NCI-H146 (cell line): Measurements from ENCODE around the gene MCRIP1.

Experiments
- DNase-seq: peaks from one replicate; lab custom pipeline; 2025; lab: John Stamatoyannopoulos, UW

The MCRIP1 gene

DNA sequence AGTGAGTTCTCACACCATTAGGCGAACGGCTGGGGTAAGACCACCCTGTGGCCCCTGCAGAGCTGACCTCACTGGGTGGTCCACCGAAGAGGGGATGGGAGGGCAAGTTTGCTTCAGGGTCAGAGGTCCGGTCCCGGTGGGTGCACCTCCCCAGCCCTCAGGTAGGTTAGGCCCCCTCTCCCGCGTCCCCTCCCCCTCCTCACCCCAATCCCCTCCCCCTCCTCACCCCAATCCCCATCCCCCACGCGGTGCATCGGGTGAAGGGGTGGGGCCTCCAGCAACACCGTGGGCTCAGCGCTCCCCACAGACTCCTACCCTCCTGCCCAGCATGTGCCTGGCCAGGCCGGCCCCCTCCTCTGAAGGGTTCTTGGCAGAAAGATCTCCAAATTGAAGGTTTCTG, 13.4 kb downstream of the MCRIP1 start:
- DNase-seq: no peak

DNA sequence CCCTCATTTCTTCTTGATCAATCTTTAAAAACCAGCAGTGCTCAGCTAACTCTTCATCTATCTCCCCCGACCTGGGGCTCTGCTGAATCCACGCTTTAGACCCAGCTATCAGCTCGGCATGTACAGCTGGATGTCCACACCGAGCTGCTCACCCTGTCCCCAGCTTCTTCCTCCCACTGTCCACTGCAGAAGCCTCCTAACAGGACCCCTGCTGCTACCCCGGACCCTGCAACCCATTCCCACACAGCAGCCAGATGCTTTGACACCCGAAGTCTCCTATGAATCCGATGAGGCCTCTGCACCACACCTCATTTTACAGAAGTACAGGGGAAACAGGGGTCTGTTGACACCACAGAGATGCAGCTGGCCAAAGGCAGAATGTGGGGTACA, 15.3 kb downstream of the MCRIP1 start:
- no peak for DNase-seq

DNA sequence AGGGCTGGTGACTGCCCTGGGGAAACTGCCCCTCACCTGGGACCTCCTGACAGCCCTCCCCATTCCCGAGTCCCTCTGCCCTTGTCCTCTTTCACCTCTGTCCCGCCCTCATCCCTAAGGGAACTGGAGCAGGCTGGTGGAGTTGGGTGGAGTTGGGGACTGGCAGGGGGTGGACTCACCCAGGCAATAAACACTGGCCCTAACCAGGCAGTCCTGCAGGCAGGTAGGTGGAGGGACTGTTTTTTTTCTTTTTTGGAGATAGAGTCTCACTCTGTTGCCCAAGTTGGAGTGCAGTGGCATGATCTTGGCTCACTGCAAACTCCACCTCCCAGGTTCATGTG, 17.5 kb downstream of the MCRIP1 start:
- DNase-seq: no peak

DNA sequence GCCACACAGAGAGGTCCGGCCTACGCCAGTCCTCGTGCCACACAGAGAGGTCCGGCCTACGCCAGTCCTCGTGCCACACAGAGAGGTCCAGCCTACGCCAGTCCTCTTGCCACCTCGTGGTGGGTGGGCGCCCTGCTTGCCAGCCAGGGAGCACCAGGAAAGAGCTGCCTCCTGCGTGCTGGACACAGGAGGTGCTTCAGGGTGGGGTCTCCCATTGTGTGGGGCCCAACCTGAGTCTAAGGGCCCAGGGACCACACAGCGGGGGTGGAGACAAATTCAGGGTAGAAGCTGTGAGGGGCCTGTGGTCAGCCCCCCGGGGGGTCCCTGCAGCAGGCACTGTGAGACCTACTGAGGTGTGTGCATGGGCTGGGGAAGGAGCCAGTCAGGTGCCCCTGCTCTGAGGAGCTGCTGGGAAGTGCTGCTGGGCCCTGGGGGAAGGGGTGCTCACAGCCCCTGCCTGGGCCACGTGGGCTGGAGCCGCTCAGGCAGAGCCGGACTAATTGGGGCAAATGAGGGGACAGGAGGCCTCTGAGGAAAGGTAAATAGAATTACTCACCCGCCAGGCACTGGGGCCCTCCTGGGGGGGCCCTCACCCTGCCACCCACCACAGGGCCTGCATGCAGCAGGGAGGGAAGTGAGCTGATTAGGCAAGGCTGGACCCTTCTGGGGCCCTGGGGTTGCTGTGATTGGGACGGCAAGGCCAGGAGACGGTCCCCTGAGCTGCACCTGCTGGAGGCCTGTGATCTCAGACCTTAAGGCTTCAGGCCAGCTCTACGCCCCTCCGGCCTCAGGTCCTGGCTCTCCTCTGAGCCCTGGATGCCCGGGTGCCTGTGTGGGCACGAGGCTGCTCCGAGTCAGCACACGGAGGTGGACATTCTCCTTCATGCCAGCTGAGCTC, 18.1 kb downstream of the MCRIP1 start:
- peak; percentile 87 for DNase-seq

DNA sequence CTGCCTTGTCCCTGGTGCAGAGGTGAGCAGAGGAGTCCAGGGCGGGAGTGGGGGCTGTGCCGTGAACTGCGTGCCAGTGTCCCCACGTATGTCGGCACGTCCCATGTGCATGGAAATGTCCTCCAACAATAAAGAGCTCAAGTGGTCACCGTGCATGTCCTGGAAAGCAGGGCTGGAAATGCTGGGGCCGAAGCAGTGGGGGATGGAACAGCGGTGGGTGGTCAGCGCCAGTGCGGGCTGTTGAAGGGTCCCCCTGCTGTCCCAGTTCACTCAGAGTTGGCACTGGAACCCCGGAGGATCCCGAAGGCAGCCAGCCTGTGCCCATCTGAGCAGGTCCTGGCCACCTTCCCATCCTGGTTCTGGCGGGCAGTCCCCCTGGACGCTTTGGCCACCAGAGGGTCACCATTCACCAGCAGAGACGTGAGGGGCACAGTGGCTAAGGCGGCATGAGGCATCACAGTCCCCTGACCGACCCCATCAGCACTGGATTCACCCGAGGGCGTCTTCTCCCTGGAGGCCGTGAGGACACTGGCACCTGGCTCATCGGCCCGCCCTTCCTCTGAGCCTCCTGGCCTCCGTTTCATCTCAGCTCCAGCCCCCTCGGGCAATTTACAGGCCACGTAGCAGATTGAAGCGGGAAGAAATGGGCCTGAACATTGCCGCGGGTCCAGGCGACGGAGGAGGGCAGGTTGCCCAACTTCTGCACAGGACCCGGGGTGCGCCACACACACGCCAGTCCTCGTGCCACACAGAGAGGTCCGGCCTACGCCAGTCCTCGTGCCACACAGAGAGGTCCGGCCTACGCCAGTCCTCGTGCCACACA, 19.0 kb downstream of the MCRIP1 start:
- no peak for DNase-seq

DNA sequence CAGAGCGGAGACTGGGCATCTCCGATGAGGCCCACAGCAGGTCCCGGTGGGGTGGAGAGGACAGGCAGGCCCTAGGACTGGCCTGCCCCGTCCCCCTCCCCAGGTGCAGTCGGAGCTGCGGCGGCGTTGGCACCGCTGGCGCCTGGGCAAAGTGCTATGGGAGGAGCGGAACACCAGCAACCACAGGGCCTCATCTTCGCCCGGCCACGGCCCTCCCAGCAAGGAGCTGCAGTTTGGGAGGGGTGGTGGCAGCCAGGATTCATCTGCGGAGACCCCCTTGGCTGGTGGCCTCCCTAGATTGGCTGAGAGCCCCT, 19.8 kb downstream of the MCRIP1 start:
- no peak for DNase-seq

DNA sequence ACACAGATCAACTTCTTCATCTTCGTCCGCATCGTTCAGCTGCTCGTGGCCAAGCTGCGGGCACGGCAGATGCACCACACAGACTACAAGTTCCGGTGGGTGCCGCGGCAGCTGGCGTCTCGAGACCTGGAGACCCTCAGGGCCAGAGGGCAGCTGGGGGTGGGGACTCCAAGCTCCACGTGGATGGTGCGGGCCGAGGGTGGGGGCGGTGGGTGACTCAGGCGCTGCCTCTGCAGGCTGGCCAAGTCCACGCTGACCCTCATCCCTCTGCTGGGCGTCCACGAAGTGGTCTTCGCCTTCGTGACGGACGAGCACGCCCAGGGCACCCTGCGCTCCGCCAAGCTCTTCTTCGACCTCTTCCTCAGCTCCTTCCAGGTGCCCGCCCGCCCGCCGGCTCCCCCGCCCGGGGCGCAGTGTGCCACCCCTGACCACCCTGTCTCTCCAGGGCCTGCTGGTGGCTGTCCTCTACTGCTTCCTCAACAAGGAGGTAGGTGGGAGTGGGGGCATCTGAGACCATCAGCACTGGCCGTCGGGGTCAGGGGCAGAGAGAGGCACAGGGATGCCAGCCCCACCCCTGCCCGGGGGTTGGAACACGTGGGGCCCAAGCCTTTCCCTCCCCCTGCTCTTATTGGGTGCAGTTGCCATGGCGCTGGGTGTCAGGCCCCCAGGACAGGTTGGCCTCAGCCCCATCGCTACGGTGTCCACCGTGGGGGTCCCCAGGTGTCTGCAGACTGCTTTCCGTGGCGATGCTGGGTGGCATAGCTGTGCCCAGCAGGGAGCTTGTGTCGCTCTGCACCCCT, 20.3 kb downstream of the MCRIP1 start:
- DNase-seq: no peak

DNA sequence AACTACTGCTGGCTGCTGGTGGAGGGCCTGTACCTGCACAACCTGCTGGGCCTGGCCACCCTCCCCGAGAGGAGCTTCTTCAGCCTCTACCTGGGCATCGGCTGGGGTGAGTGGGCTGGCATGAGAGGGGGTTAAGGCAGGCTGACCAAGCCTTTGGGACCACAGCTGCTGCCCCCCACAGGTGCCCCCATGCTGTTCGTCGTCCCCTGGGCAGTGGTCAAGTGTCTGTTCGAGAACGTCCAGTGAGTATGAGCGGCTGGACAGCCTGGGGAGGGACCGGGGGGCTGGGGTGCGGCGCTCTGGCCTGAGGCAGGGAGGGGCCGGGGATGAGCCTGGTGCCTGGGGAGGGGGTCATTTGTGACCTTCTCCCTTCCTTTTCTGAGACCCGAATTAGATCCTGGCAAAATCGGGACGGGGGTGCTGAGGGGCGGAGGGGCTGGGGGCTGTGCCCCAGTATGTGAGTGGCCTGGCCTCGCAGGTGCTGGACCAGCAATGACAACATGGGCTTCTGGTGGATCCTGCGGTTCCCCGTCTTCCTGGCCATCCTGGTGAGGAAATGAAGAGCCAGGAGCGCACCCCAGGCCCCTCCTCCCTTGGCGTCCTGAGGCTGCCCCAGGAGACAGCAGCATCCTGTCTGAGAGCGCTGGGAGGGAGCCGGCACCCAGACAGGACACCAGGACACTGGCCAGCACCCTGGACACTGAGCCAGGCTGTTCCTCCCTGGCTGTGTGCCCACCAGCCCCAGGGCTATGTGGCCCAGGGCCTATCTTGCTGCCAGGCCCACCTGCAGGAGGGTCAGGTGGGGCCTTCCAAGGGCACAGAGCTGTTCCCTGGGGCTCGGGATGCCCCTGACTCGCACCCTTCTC, 21.2 kb downstream of the MCRIP1 start:
- DNase-seq: no peak

DNA sequence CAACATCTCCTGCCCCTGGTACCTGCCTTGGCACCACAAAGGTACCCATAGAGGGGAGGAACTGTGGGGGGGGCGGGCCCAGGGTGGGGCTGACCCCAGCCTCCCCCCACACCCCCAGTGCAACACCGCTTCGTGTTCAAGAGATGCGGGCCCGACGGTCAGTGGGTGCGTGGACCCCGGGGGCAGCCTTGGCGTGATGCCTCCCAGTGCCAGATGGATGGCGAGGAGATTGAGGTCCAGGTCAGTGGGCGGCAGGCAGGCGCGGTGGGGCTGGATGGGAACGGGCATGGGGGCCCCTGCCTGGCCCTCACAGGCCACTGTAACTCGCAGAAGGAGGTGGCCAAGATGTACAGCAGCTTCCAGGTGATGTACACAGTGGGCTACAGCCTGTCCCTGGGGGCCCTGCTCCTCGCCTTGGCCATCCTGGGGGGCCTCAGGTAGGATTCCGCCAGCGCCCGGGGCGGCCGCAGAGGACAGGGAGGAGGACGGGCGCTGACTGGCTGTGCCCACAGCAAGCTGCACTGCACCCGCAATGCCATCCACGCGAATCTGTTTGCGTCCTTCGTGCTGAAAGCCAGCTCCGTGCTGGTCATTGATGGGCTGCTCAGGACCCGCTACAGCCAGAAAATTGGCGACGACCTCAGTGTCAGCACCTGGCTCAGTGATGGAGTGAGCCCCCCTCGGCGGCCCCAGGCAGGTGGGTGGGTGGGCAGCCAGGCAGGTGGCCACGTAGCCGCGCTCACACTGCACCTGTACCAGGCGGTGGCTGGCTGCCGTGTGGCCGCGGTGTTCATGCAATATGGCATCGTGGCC, 22.0 kb downstream of the MCRIP1 start:
- peak; percentile 25 for DNase-seq

DNA sequence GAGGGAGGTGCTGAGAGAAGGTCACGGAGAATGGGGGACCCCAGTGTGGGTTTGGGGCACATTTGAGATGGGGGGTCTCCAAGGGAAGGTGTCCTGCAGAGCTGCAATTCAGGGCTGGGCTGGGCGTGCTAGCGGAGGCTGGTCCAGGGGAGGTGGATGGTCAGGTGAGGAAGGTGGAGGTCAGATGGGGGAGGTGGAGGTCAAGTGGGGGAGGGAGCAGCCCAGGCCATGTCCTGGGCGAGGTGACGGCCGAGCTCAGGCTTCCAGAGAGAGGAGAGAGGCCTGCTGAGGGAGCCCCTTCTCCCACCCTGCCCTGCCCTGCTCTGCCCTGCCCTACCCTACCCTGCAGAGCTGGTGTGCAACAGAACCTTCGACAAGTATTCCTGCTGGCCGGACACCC, 22.6 kb downstream of the MCRIP1 start:
- DNase-seq: no peak

DNA sequence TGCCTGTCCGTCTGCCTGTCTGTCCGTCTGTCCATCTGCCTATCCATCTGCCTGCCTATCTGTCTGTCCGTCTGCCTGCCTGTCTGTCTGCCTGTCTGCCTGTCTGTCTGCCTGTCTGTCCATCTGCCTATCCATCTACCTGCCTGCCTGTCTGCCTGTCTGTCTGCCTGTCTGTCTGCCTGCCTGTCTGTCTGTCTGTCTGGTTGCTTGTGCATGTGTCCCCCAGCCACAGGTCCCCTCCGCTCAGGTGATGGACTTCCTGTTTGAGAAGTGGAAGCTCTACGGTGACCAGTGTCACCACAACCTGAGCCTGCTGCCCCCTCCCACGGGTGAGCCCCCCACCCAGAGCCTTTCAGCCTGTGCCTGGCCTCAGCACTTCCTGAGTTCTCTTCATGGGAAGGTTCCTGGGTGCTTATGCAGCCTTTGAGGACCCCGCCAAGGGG, 23.5 kb downstream of the MCRIP1 start:
- no peak for DNase-seq

DNA sequence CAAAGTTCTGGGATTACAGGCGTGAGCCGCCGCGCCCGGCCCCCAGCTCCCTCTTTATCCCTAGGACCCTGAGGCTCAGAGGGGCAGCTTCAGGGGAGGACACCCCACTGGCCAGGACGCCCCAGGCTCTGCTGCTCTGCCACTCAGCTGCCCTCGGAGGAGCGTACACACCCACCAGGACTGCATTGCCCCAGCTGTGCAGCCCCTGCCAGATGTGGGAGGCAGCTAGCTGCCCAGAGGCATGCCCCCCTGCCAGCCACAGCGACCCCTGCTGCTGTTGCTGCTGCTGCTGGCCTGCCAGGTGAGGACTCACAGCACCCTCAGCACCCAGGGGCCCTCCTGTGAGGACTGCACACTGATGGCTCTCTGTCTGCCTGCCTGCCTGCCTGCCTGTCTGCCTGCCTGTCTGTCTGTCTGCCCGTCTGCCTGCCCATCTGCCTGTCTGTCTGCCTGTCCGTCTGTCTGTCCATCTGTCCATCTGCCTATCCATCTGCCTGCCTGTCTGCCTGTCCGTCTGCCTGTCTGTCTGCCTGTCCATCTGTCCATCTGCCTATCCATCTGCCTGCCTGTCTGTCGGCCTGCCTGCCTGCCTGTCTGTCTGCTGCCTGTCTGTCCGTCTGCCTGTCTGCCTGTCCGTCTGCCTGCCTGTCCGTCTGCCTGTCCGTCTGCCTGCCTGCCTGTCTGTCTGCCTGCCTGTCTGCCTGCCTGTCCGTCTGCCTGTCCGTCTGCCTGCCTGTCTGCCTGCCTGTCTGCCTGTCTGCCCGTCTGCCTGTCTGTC, 24.1 kb downstream of the MCRIP1 start:
- DNase-seq: peak; percentile 30

DNA sequence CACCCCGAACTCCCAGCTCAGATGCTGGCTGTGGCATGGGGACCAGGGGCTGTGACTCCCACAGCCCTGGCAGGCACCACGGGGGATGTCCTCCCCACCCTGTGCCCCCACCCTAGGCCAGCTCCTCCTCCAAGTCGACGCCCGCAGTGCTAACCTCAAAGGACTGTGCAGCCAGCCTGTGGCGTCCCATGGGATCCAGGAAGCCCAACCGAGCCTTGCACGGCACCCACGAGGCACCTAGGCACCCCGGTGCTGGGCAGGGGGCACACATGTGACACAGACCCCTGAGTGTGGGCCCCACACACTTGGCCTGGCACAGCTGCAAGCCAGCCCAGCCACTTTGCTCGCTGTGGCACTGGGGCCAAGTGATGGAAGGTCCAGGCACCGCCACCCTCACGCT, 25.3 kb downstream of the MCRIP1 start:
- no peak for DNase-seq

DNA sequence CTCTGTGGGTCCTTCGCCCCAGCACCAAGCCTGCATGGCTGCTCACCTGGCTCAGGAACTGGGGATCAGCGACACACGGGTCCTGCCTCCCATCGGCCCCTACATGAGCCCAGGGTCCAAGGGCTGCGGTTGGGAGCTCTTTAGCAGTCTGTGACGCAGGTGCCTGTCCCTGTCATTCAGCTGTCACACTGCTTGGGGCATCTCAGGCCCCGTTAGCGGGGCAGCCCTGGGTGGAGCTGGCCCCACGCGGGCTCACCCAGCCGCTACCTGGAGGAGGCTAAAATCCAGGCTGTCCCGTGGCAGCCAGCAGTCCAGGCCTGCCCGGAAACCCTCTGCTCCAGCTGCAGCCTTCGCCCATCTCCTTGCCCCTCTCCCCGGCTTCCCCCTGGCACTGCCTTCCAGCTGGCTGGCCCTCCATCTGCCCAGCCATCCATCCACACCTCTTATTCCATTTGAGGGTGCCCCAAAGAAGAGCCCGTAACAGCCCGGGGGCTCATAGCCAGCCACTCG, 25.8 kb downstream of the MCRIP1 start:
- DNase-seq: no peak

DNA sequence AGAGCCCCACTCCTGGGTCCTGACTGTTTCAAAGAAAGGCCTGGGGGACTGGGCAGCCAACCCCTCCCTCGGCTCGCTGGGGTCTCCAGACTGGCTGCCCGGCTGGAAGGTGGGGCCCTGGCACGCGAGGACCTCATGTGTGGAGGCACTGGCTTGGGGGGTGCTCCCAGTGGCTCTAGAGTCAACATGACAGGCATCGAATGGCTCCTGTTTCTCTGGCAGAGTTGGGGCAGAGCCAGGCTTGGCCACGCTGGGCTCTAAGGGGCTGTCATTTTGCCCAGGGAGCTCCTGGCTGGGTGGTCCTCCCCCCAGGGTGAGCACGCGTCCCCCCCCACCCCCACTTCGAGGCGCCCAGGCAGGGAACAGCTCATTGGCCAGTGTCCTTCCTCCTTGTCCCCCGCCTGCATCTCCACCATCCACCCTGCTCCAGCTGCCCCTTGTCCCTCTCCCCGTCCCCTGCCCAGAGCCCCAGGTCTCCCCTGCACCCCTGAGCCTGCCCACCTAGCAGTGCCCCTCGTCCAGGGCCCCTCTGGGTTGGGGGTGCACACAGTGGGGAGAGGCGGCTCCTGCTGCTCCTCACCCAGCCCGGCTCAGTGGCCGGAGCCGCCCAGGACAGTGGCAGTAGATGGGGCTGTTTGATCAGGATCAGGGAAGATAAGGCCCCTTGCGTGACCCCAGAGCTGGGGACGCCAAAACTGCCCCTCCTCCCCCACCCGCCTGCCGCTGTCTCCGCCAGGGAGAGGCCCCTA, 26.5 kb downstream of the MCRIP1 start:
- DNase-seq: no peak

DNA sequence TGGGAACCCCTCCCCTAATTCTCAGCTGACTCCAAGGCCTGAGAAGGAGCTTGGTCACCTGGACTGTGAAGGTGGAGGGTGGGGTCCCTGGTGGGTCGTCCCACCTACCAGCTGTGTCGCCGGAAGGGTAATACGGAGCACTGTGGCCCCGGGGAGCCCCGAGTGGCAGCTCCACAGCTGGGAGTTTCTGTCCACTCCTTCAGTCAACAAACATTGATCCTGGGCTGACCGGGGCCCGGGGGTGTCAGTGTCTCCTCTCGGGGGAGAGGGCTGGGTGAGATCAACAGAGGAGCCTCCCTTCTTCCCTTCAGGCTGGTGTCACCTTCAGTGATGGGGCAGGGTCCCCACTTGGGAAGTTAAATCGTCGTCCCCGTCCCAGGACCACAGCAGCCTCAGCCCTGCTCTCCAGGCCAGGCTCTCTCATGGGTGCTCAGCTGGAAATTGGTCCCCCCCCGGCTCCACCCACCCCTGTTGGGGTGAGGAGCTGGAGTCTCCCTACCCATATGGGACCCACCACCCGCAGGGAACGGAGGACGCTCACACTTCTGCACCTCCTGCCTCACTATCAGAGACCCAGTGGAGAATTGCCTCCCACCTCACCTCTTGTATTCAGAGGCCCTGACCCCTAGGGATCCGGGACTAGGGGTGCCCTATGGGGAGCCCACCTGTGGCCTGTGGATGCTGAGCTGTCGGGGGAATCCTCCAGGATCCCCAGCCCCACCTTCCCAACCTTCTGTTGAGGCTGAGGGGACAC, 27.2 kb downstream of the MCRIP1 start:
- no peak for DNase-seq

DNA sequence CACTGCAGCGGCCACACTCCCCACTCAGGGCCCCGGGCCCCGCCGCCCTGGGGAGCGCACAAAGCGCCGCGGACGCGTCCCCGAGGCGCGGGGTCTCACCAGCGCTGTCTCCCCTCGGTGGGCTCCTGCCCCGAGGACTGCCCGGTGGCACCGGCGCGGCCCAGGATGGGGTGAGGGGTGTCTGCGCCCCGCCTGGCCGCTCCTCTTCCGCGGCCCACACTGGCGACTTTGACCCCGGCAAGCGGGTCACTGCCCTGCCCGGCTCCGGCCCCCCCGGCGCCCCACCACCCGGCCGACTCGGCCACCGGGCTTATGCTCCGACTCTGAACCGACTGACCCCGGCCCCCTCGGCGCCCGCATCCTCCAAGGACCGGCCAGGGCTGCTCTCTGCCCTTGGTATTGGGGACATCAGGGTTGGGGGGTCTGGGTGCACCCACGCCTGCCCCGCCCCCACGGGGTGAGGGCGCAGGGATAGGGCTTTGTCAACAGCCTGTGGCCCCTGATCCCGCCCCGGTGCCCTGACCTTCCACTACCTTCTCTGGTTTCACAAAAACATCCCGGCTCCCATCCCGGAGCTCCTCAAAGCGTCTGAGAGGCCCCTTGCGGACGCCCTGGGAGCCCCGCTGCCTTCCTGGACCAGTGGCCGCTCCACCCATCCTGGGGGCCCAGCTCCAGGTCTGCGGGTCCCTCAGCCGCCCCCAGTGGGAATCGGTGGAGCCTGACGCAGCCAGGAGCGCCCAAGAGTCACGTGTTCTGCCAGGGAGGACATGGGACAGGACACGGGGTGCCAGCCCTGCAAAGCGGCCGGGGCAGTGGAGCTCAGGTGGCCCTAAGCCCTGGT, 28.3 kb downstream of the MCRIP1 start:
- no peak for DNase-seq
